GM12873 (cell line): ENCODE data around the gene GJC2.

ENCODE experiments used
- CTCF ChIP-seq: IDR thresholded peaks from 2 replicates; pipeline ENCODE4 v1.5.1; 2012; ENCODE audit warnings: low read depth, mild to moderate bottlenecking, moderate library complexity, low read length, control low read depth; ENCODE audit not compliant: insufficient read depth; ENCODE audit errors: missing control alignments

Gene GJC2

GRCh38 chr1:228143480-228144192 lies 6.1 kb upstream of the GJC2 start:
- TF ChIP-seq CTCF, result no peak

- no peak for TF ChIP-seq CTCF
Observed at GRCh38 chr1:228144193-228144992, 5.3 kb upstream of the GJC2 start.

GRCh38 chr1:228144993-228145343 lies 4.8 kb upstream of the GJC2 start:
- TF ChIP-seq CTCF, result no peak

GRCh38 chr1:228145463-228146416 lies 4.0 kb upstream of the GJC2 start:
- TF ChIP-seq CTCF, result no peak

- no peak for TF ChIP-seq CTCF
Observed at GRCh38 chr1:228146417-228147150, 3.1 kb upstream of the GJC2 start.

GRCh38 chr1:228147151-228147693 lies 2.5 kb upstream of the GJC2 start:
- TF ChIP-seq CTCF, result no peak
